ENCODE results near the gene SLC8A3. TPM values are rescaled to one million over a fixed set of nuclear protein-coding genes. Genes with fewer than 3 reads are reported as not detected.

The SLC8A3 gene
- polyA plus RNA-seq, 1 of the 3 experiments (the other 2 are of a cell fraction), result 0.26 TPM

GRCh38 chr14:69996216-69996615, 192.5 kb downstream of the SLC8A3 start:
- H3K4me2 ChIP-seq, result no peak overlapping the region
- H3K79me2 ChIP-seq (ENCODE audit: insufficient read depth), result no peaks in the 10 kb centered on the region
- WGBS (ENCODE audit: low lambda C conversion rate), result 100% methylated on average over 1 of the region's 1 CpG
- no peak overlapping the region for H3K27ac ChIP-seq (ENCODE audit: low read depth in 2 of 2, low read length in 1 of 2)
- ChIA-PET POLR2A (no interaction called here), CTCF (interaction anchor here (0.7 to 2.7 kb wide), 2 partner anchors 17 to 262 kb away, joined by 3 to 8 read pairs; no protein-coding TSS in a partner anchor)
- no peaks in the 10 kb centered on the region for H3K9me2 ChIP-seq
- DNase-seq, result no peak
- no peaks in the 10 kb centered on the region; a peak in 1 of 4 replicates for H3K4me1 ChIP-seq (ENCODE audit: control insufficient read depth in 1 of 2, insufficient read depth in 2 of 2, low read depth in 1 of 2, low read length in 1 of 2)
- no peaks in the 10 kb centered on the region for H3K36me3 ChIP-seq (replicated peaks in 1 of 2; ENCODE audit: control insufficient read depth in 1 of 2, insufficient read depth in 2 of 2, low read length in 1 of 2)
- H3K9ac ChIP-seq, result no peak overlapping the region
- H3F3A ChIP-seq (replicated peaks; ENCODE audit: insufficient read depth), result no peaks in the 10 kb centered on the region
- no peak overlapping the region for H3K4me3 ChIP-seq (ENCODE audit: low read depth in 2 of 2, low read length in 1 of 2)
- no peak for TF ChIP-seq JUND (IDR thresholded peaks at IDR 0.05)
- no peak for TF ChIP-seq FOXJ3 (CRISPR knock-in tag; IDR thresholded peaks at IDR 0.05)
- TF ChIP-seq, protein P1, sequence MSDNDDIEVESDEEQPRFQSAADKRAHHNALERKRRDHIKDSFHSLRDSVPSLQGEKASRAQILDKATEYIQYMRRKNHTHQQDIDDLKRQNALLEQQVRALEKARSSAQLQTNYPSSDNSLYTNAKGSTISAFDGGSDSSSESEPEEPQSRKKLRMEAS (IDR thresholded peaks at IDR 0.05; ENCODE audit: low read depth), result no peak
- TF ChIP-seq RFX5 (IDR thresholded peaks at IDR 0.05; ENCODE audit: low read length), result no peak
- TF ChIP-seq POLR2AphosphoS5 (IDR thresholded peaks at IDR 0.05; ENCODE audit: low read depth, low read length), result no peak
- no peak for TF ChIP-seq PBX3 (IDR thresholded peaks at IDR 0.05)
- no peak for TF ChIP-seq CHD2 (IDR thresholded peaks at IDR 0.05; ENCODE audit: low read length, partially characterized antibody)
- no peak for TF ChIP-seq SMC3 (IDR thresholded peaks at IDR 0.05; ENCODE audit: low read depth, low read length)
- TF ChIP-seq YY1 (IDR thresholded peaks at IDR 0.05; ENCODE audit: low read depth), result no peak
- TF ChIP-seq USF2 (IDR thresholded peaks at IDR 0.05; ENCODE audit: borderline replicate concordance, low read depth, low read length), result no peak
- TF ChIP-seq, protein P2, sequence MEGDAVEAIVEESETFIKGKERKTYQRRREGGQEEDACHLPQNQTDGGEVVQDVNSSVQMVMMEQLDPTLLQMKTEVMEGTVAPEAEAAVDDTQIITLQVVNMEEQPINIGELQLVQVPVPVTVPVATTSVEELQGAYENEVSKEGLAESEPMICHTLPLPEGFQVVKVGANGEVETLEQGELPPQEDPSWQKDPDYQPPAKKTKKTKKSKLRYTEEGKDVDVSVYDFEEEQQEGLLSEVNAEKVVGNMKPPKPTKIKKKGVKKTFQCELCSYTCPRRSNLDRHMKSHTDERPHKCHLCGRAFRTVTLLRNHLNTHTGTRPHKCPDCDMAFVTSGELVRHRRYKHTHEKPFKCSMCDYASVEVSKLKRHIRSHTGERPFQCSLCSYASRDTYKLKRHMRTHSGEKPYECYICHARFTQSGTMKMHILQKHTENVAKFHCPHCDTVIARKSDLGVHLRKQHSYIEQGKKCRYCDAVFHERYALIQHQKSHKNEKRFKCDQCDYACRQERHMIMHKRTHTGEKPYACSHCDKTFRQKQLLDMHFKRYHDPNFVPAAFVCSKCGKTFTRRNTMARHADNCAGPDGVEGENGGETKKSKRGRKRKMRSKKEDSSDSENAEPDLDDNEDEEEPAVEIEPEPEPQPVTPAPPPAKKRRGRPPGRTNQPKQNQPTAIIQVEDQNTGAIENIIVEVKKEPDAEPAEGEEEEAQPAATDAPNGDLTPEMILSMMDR (IDR thresholded peaks at IDR 0.05), result no peak
- TF ChIP-seq TEAD4 (IDR thresholded peaks at IDR 0.05; ENCODE audit: borderline replicate concordance, insufficient read depth), result no peak
- TF ChIP-seq NRF1 (IDR thresholded peaks at IDR 0.05; ENCODE audit: low read depth, low read length), result no peak
- no peak for TF ChIP-seq RXRA (IDR thresholded peaks at IDR 0.05; ENCODE audit: borderline replicate concordance, low read depth)
- no peak for TF ChIP-seq IRF3 (IDR thresholded peaks at IDR 0.05; ENCODE audit: low read depth, low read length)
- TF ChIP-seq TCF12 (IDR thresholded peaks at IDR 0.05), result no peak
- no peaks in the 10 kb centered on the region for H3K27me3 ChIP-seq (ENCODE audit: insufficient read depth)
- H4K20me1 ChIP-seq (ENCODE audit: insufficient read depth), result no peaks in the 10 kb centered on the region
- H2AFZ ChIP-seq (ENCODE audit: low read depth), result no peak overlapping the region
- H3K9me3 ChIP-seq, result no peaks in the 10 kb centered on the region

Other genes starting within 250 kb of the SLC8A3 start
- 24.4 and 27.7 TPM in 2 replicates for gene COX16, start 170.7 kb upstream of the SLC8A3 start, polyA plus RNA-seq (2012; rRNA removed)
- gene SYNJ2BP, start 228.1 kb upstream of the SLC8A3 start, polyA plus RNA-seq (2012; rRNA removed), result 12.4 and 20.5 TPM in 2 replicates

Data from SK-N-SH (cell line).